GM19035 (cell line): Measurements from ENCODE around the gene IFI35.

ENCODE experiments used
- ATAC-seq: cut with Tn5 transposase; IDR thresholded peaks from one replicate; pipeline ENCODE4 v1.9.1; 2021; ENCODE audit not compliant: unreplicated experiment

The IFI35 gene

GRCh38 chr17:43020789-43021740 lies 14.5 kb downstream of the IFI35 start:
- no peak for ATAC-seq

GRCh38 chr17:43021741-43022512 lies 15.3 kb downstream of the IFI35 start, which contains the start of gene VAT1:
TSS of gene VAT1 (minus strand) at chr17:43022385. CDS start at chr17:43022322, 63 bp downstream.
- no peak for ATAC-seq

GRCh38 chr17:43024407-43025289 lies 18.1 kb downstream of the IFI35 start, which contains the start of gene RND2:
TSS of gene RND2 (plus strand) at chr17:43025231. CDS start at chr17:43025348, 117 bp downstream.
- no peak for ATAC-seq

GRCh38 chr17:43025290-43025657 lies 18.7 kb downstream of the IFI35 start:
- ATAC-seq = no peak

GRCh38 chr17:43025766-43026537 lies 19.4 kb downstream of the IFI35 start:
- ATAC-seq = no peak

GRCh38 chr17:43026595-43026994 lies 20.0 kb downstream of the IFI35 start:
- ATAC-seq = no peak

GRCh38 chr17:43027091-43028032 lies 20.8 kb downstream of the IFI35 start:
- ATAC-seq = no peak

GRCh38 chr17:43028221-43028861 lies 21.8 kb downstream of the IFI35 start:
- ATAC-seq = no peak

GRCh38 chr17:43030137-43030767 lies 23.7 kb downstream of the IFI35 start:
- no peak for ATAC-seq

- ATAC-seq = no peak
Observed at GRCh38 chr17:43031666-43032065, 25.1 kb downstream of the IFI35 start.

- ATAC-seq = no peak
Observed at GRCh38 chr17:43033948-43034881, 27.6 kb downstream of the IFI35 start.

GRCh38 chr17:43034894-43035293 lies 28.3 kb downstream of the IFI35 start:
- no peak for ATAC-seq

- ATAC-seq = no peak
Observed at GRCh38 chr17:43039646-43040045, 33.1 kb downstream of the IFI35 start.

- ATAC-seq = no peak
Observed at GRCh38 chr17:43040655-43041054, 34.1 kb downstream of the IFI35 start.

GRCh38 chr17:43042025-43042628 lies 35.5 kb downstream of the IFI35 start:
- no peak for ATAC-seq

- ATAC-seq = no peak
Observed at GRCh38 chr17:43043307-43043706, 36.7 kb downstream of the IFI35 start.
